GM12865 (cell line): ENCODE results near the gene LRRN2.

Experiments
- DNase-seq: peaks from one replicate; pipeline ENCODE4 v3.0.0; 2010; ENCODE audit warnings: low read depth
- H3K4me3 ChIP-seq: 2 replicates; pipeline ENCODE4 v1.5.1; 2011; ENCODE audit warnings: mild to moderate bottlenecking, low read depth, low read length, control low read depth
- TF ChIP-seq, protein P1 (sequence below): IDR thresholded peaks from 2 replicates; pipeline ENCODE4 v1.5.1; 2011; ENCODE audit warnings: low read length, control low read depth, low read depth, inconsistent platforms; ENCODE audit not compliant: insufficient read depth; ENCODE audit errors: missing control alignments

LRRN2 gene

DNA sequence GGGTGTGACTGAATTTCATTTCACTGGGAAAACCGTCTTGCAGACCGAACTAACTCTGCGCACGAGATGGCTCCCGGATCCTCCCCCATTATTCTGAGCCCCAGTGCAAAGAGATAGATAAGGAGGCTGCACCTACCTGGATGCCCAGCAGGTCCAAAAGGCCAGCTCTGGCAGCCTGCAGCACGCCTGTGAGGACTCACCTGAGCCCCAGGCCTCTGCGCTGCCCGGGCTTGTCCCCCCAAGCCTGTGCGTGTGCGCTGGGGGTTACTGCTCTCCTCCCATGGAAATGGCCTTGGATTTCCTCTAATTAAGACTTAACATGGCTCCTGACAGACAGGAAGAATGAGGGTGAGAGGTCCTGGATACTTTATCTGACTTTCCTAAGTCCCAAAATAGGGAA, 85.9 kb downstream of the LRRN2 start:
- no peak for DNase-seq
- no peak overlapping the region for H3K4me3 ChIP-seq
- TF ChIP-seq, protein P1, sequence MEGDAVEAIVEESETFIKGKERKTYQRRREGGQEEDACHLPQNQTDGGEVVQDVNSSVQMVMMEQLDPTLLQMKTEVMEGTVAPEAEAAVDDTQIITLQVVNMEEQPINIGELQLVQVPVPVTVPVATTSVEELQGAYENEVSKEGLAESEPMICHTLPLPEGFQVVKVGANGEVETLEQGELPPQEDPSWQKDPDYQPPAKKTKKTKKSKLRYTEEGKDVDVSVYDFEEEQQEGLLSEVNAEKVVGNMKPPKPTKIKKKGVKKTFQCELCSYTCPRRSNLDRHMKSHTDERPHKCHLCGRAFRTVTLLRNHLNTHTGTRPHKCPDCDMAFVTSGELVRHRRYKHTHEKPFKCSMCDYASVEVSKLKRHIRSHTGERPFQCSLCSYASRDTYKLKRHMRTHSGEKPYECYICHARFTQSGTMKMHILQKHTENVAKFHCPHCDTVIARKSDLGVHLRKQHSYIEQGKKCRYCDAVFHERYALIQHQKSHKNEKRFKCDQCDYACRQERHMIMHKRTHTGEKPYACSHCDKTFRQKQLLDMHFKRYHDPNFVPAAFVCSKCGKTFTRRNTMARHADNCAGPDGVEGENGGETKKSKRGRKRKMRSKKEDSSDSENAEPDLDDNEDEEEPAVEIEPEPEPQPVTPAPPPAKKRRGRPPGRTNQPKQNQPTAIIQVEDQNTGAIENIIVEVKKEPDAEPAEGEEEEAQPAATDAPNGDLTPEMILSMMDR, result no peak

DNA sequence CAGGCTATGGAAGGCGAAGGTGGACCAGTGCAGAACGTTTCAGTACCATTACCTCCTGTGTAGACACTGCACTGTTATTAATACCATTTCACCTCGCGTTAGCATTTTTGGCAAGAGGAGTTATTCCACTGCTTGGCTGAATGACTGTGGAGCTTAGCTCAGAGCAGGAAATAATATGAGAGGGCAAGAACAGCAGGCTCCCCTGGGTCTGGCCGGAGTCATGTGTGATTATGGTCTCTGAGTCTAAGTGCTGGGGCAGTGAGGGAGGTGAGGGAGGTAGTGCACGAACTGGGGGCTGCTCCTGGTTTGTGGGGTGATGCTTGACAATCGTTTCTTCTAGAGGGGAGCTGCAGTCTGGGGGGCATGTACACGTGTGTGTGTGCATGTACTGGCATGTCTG, 86.4 kb downstream of the LRRN2 start:
- no peak overlapping the region for H3K4me3 ChIP-seq
- TF ChIP-seq, protein P1, result no peak

GRCh38 chr1:204598319-204598969, 87.1 kb downstream of the LRRN2 start:
- no peak for DNase-seq
- no peak overlapping the region for H3K4me3 ChIP-seq
- TF ChIP-seq, protein P1, result no peak

More for the DNA sequence above, 86.4 kb downstream of the LRRN2 start:
- DNase-seq, result no peak

GRCh38 chr1:204592246-204592948, 93.1 kb downstream of the LRRN2 start:
- TF ChIP-seq, protein P1, result no peak
- no peak for DNase-seq
- no peak overlapping the region for H3K4me3 ChIP-seq

GRCh38 chr1:204591473-204592090, 94.0 kb downstream of the LRRN2 start:
- TF ChIP-seq, protein P1, result no peak
- no peak overlapping the region for H3K4me3 ChIP-seq
- DNase-seq, result no peak

DNA sequence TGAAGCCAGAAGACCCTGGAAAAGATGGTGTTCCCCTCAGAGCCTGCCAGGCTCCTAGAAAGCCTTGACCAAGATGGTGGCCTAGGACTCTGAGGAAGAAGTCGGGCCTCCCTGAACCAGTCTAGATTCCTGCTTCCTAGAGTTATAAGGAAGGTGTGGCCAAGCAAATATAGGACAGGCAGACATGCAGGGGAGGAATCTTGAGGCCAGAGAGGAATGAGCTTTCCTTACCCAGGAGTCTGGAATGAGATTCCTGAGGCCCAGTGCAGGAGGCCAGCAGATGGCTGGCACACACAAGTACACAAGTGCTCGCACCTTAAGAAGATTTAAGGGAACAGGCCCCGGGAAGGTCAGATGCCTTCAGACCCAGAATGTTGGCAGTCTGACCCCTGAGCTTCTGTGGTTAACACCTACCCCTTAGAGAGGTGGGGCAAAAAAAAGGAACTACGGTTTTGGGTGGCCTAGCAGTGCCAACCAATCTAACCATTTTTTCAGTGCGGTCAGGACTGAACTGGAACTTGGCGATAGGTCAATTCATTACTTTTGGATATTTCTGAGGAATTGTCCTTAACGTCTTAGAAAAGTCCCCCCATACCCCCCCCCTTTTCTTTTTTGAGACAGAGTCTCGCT, 96.0 kb downstream of the LRRN2 start:
- DNase-seq, result no peak
- TF ChIP-seq, protein P1, result no peak
- no peak overlapping the region for H3K4me3 ChIP-seq
